ENCODE results near the gene PSMG3. TPM values are rescaled to one million over a fixed set of nuclear protein-coding genes. Genes with fewer than 3 reads are reported as not detected.

The PSMG3 gene
- total RNA-seq, 2 experiments from 2014 or later = 13.3 to 13.8 TPM

DNA sequence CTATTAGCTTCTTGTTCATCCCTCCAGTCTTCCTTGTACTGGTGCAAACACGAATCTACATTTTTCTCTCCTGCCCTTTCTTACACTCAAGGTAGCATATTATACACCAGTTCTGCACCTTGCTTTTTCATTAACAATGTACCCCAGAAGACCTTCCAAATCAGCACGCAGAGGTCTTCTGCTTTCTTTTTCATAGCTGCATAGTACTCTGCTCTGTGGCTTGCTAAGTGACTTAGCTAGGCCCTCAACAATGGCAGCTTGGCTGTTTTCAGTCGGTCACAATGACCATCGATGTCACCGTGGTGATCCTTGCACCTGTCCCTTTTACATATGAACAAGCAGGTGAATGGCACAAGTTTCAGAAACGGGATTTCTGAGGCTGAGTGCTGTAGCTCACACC lies 44.4 kb downstream of the PSMG3 start:
- ATAC-seq (ENCODE audit: poor library complexity) (no peak), DNase-seq (no peak)
- TF ChIP-seq, protein P1, sequence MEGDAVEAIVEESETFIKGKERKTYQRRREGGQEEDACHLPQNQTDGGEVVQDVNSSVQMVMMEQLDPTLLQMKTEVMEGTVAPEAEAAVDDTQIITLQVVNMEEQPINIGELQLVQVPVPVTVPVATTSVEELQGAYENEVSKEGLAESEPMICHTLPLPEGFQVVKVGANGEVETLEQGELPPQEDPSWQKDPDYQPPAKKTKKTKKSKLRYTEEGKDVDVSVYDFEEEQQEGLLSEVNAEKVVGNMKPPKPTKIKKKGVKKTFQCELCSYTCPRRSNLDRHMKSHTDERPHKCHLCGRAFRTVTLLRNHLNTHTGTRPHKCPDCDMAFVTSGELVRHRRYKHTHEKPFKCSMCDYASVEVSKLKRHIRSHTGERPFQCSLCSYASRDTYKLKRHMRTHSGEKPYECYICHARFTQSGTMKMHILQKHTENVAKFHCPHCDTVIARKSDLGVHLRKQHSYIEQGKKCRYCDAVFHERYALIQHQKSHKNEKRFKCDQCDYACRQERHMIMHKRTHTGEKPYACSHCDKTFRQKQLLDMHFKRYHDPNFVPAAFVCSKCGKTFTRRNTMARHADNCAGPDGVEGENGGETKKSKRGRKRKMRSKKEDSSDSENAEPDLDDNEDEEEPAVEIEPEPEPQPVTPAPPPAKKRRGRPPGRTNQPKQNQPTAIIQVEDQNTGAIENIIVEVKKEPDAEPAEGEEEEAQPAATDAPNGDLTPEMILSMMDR (IDR thresholded peaks at IDR 0.05) = no peak
- H3K4me3 Mint-ChIP-seq = no peak overlapping the region
- intact Hi-C loops (cut with DNase I, micrococcal nuclease) = no loop called here
- Histone ChIP-seq H3K27ac (ENCODE audit: low read depth in 1 of 2, low read length in 2 of 2) (no peak overlapping the region), H3K36me3 (ENCODE audit: insufficient read depth, low read length) (no peaks in the 10 kb centered on the region), H3K4me3 (ENCODE audit: low read length) (no peak overlapping the region), H3K4me1 (ENCODE audit: insufficient read depth, low read length) (peaks cover 7% of the 10 kb centered on the region), H3K9me3 (ENCODE audit: control insufficient read depth in 1 of 2, insufficient read depth in 1 of 2, low read length in 2 of 2) (no peaks in the 10 kb centered on the region), H3K27me3 (ENCODE audit: control insufficient read depth in 1 of 2, insufficient read depth in 2 of 2, low read length in 2 of 2) (no peaks in the 10 kb centered on the region)
- H3K27ac Mint-ChIP-seq = no peak overlapping the region
- H3K4me1 Mint-ChIP-seq (ENCODE audit: low read depth) = no peaks in the 10 kb centered on the region
- no peaks in the 10 kb centered on the region for H3K36me3 Mint-ChIP-seq (ENCODE audit: low read depth)
- H3K9me3 Mint-ChIP-seq = no peaks in the 10 kb centered on the region
- POLR2A ChIA-PET = no interaction called here
- H3K27me3 Mint-ChIP-seq = peaks cover 6% of the 10 kb centered on the region
- CTCF ChIA-PET = interaction anchor here (1.1 kb wide), 1 partner anchor 51 kb away, joined by 3 read pairs; no protein-coding TSS in a partner anchor

DNA sequence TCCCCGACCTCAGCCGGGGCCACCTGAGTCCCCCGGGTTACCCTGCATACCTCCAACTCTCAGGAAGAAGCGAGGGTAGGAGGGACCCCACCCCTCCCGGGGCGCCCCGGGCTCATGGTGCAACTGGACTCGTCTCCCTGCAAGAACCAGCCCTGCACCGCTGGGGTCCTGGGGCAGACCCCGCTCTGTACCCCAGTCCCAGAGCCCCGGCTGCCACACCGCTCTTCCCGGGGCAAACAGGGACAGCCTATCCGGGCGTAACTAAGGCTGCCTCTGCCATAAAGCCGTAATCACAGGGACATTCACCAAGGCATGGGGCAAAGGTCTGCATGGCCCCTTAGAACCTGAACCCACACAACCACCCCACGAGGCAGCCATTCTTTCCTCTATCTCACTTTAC lies 46.0 kb downstream of the PSMG3 start:
- TF ChIP-seq, protein P1 (IDR thresholded peaks at IDR 0.05) = no peak
- Histone ChIP-seq H3K9me3 (ENCODE audit: control insufficient read depth in 1 of 2, insufficient read depth in 1 of 2, low read length in 2 of 2) (peaks cover 0 to 7% of the 10 kb centered on the region in 2 experiments), H3K4me1 (ENCODE audit: insufficient read depth, low read length) (no peaks in the 10 kb centered on the region), H3K36me3 (ENCODE audit: insufficient read depth, low read length) (no peaks in the 10 kb centered on the region), H3K27ac (ENCODE audit: low read depth in 1 of 2, low read length in 2 of 2) (no peak overlapping the region), H3K4me3 (ENCODE audit: low read length) (no peak overlapping the region), H3K27me3 (ENCODE audit: control insufficient read depth in 1 of 2, insufficient read depth in 2 of 2, low read length in 2 of 2) (no peaks in the 10 kb centered on the region)
- Mint-ChIP-seq H3K4me1 (ENCODE audit: low read depth) (no peaks in the 10 kb centered on the region), H3K9me3 (no peaks in the 10 kb centered on the region), H3K27ac (no peak overlapping the region), H3K36me3 (ENCODE audit: low read depth) (no peaks in the 10 kb centered on the region), H3K27me3 (peaks cover 6% of the 10 kb centered on the region), H3K4me3 (no peak overlapping the region)
- no peak for DNase-seq
- ChIA-PET CTCF (no interaction called here), POLR2A (no interaction called here)
- no peak for ATAC-seq (ENCODE audit: poor library complexity)
- intact Hi-C loops (cut with DNase I, micrococcal nuclease) = no loop called here

DNA sequence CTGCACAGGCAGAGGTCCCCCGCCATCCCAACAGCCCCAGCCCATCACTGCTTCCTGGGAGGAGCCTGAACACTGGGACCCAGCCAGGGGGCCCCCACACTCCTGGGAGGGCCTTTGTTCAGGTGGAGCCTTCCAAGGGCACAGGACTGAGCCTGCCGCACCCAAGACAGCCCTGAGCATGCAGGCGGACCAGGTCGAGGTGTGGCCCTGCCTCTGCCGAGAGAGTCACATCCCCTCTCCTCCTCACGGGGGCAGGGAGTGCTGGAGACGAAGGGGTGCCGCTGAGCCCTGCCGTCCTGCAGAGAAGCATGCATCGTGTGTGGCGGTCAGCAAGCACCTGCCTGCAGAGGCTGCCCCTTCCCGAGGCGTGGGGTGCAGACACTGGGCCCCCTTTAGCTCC lies 46.6 kb downstream of the PSMG3 start:
- no peaks in the 10 kb centered on the region for H3K36me3 Mint-ChIP-seq (ENCODE audit: low read depth)
- Histone ChIP-seq H3K9me3 (ENCODE audit: control insufficient read depth in 1 of 2, insufficient read depth in 1 of 2, low read length in 2 of 2) (peaks cover 0 to 11% of the 10 kb centered on the region in 2 experiments), H3K4me1 (ENCODE audit: insufficient read depth, low read length) (no peaks in the 10 kb centered on the region), H3K4me3 (ENCODE audit: low read length) (no peak overlapping the region), H3K27me3 (ENCODE audit: control insufficient read depth in 1 of 2, insufficient read depth in 2 of 2, low read length in 2 of 2) (no peaks in the 10 kb centered on the region), H3K36me3 (ENCODE audit: insufficient read depth, low read length) (no peaks in the 10 kb centered on the region), H3K27ac (ENCODE audit: low read depth in 1 of 2, low read length in 2 of 2) (no peak overlapping the region)
- no peaks in the 10 kb centered on the region for H3K9me3 Mint-ChIP-seq
- ATAC-seq (ENCODE audit: poor library complexity) (no peak), DNase-seq (no peak)
- POLR2A ChIA-PET = no interaction called here
- H3K4me1 Mint-ChIP-seq (ENCODE audit: low read depth) = no peaks in the 10 kb centered on the region
- H3K4me3 Mint-ChIP-seq = no peak overlapping the region
- TF ChIP-seq, protein P1 (IDR thresholded peaks at IDR 0.05) = no peak
- H3K27ac Mint-ChIP-seq = no peak overlapping the region
- H3K27me3 Mint-ChIP-seq = peaks cover 6% of the 10 kb centered on the region
- CTCF ChIA-PET = no interaction called here
- intact Hi-C loops (cut with DNase I, micrococcal nuclease) = no loop called here
